ENCODE results near the gene ZCCHC2. TPM values are rescaled to one million over a fixed set of nuclear protein-coding genes. Genes with fewer than 3 reads are reported as not detected.

The ZCCHC2 gene
- total and polyA plus RNA-seq, 2 of the 13 experiments (the other 11 are each of a cell fraction or from before 2014, with no cell fraction given): 62.5 to 76.1 TPM

DNA sequence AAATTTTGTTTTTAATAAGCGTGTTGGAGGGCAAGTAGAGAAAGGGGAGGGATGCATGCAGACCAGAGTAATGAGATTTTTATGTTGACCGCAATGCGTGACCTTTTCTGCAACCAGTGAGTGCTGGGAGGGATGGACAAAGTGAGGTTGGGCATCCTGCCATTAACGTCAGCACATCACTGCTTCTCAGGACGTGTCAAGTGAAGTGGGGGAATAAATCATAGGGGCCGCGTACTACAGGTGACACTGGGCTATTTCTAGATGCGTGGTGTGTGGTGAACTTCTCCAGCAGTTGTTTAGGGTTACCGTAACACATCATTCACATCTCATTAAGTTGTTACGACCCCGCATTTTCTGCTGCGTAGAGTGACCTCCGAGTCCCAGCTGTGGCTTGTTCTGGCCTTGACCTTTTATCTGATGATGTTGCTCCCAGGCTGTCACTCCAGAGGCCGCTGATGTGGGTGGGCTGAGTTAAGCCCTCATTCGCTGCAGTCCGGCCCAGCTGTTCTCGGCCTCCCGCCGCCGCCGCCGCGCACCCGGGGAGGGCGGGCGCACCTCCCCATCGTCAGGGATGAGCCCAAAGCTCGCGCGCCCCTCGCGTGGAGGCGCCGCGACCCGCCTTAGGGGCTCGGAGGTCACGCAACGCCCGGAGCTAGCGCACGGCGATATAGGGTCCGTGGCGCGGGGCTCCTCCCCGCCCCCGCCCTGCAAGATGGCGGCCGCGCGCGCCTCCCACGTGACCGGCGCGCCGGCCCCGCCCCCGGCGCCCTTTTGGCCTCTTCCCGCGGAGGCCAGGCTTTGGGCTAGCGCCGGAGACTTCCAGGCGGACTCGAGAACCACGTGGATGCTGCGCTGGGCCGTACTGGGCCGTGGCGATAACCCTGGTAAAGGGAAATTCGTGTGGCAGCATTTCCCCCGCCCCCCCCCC is 3.5 kb downstream of the ZCCHC2 start (continued):
- TF ChIP-seq KAT7 (CRISPR knock-in tag; IDR thresholded peaks at IDR 0.05; ENCODE audit: borderline replicate concordance) (peak; percentile 61; the same call in 1 of the 2 replicates), ZFY (CRISPR knock-in tag; IDR thresholded peaks at IDR 0.05) (peak; percentile 74), RBAK (CRISPR knock-in tag; IDR thresholded peaks at IDR 0.05) (no peak), SALL1 (CRISPR knock-in tag; IDR thresholded peaks at IDR 0.05) (peak; percentile 82), FOXP1 (IDR thresholded peaks at IDR 0.05) (no peak), FOXP1 (CRISPR knock-in tag; IDR thresholded peaks at IDR 0.05) (peak; percentile 10; the same call in 1 of the 2 replicates), FOXC1 (CRISPR knock-in tag; IDR thresholded peaks at IDR 0.05; ENCODE audit: borderline replicate concordance) (peak; percentile 81; the same call in 1 of the 2 replicates), AHR (CRISPR knock-in tag; IDR thresholded peaks at IDR 0.05) (no peak), ZZZ3 (CRISPR knock-in tag; IDR thresholded peaks at IDR 0.05; ENCODE audit: borderline replicate concordance) (peak; percentile 73; the same call in 1 of the 2 replicates), ZNF501 (CRISPR knock-in tag; IDR thresholded peaks at IDR 0.05) (0 out of 2 replicates have a peak, but pooled peaks have one; percentile 31), ZNF260 (CRISPR knock-in tag; IDR thresholded peaks at IDR 0.05; ENCODE audit: borderline replicate concordance, low read depth) (no peak), HES4 (CRISPR knock-in tag; IDR thresholded peaks at IDR 0.05; ENCODE audit: borderline replicate concordance) (peak; percentile 68; the same call in 1 of the 2 replicates), NKX3-1 (CRISPR knock-in tag; IDR thresholded peaks at IDR 0.05) (peak; percentile 69), ELF3 (CRISPR knock-in tag; IDR thresholded peaks at IDR 0.05) (0 out of 2 replicates have a peak, but pooled peaks have one; percentile 12), MTF2 (CRISPR knock-in tag; IDR thresholded peaks at IDR 0.05; ENCODE audit: borderline replicate concordance) (no peak)
- TF ChIP-seq, protein P1, sequence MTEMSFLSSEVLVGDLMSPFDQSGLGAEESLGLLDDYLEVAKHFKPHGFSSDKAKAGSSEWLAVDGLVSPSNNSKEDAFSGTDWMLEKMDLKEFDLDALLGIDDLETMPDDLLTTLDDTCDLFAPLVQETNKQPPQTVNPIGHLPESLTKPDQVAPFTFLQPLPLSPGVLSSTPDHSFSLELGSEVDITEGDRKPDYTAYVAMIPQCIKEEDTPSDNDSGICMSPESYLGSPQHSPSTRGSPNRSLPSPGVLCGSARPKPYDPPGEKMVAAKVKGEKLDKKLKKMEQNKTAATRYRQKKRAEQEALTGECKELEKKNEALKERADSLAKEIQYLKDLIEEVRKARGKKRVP (CRISPR knock-in tag; IDR thresholded peaks at IDR 0.05): peak in 1 of 2 experiments; percentile 69; a peak in 2 of 4 replicates
- TF ChIP-seq, protein P2, sequence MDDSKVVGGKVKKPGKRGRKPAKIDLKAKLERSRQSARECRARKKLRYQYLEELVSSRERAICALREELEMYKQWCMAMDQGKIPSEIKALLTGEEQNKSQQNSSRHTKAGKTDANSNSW (CRISPR knock-in tag; IDR thresholded peaks at IDR 0.05; ENCODE audit: borderline replicate concordance): no peak
- TF ChIP-seq, protein P3, sequence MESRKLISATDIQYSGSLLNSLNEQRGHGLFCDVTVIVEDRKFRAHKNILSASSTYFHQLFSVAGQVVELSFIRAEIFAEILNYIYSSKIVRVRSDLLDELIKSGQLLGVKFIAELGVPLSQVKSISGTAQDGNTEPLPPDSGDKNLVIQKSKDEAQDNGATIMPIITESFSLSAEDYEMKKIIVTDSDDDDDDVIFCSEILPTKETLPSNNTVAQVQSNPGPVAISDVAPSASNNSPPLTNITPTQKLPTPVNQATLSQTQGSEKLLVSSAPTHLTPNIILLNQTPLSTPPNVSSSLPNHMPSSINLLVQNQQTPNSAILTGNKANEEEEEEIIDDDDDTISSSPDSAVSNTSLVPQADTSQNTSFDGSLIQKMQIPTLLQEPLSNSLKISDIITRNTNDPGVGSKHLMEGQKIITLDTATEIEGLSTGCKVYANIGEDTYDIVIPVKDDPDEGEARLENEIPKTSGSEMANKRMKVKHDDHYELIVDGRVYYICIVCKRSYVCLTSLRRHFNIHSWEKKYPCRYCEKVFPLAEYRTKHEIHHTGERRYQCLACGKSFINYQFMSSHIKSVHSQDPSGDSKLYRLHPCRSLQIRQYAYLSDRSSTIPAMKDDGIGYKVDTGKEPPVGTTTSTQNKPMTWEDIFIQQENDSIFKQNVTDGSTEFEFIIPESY (CRISPR knock-in tag; IDR thresholded peaks at IDR 0.05): peak; percentile 40
- TF ChIP-seq, protein P4, sequence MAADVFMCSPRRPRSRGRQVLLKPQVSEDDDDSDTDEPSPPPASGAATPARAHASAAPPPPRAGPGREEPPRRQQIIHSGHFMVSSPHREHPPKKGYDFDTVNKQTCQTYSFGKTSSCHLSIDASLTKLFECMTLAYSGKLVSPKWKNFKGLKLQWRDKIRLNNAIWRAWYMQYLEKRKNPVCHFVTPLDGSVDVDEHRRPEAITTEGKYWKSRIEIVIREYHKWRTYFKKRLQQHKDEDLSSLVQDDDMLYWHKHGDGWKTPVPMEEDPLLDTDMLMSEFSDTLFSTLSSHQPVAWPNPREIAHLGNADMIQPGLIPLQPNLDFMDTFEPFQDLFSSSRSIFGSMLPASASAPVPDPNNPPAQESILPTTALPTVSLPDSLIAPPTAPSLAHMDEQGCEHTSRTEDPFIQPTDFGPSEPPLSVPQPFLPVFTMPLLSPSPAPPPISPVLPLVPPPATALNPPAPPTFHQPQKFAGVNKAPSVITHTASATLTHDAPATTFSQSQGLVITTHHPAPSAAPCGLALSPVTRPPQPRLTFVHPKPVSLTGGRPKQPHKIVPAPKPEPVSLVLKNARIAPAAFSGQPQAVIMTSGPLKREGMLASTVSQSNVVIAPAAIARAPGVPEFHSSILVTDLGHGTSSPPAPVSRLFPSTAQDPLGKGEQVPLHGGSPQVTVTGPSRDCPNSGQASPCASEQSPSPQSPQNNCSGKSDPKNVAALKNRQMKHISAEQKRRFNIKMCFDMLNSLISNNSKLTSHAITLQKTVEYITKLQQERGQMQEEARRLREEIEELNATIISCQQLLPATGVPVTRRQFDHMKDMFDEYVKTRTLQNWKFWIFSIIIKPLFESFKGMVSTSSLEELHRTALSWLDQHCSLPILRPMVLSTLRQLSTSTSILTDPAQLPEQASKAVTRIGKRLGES (CRISPR knock-in tag; IDR thresholded peaks at IDR 0.05; ENCODE audit: borderline replicate concordance): peak; percentile 66; the same call in 1 of the 2 replicates
- TF ChIP-seq, protein P5, sequence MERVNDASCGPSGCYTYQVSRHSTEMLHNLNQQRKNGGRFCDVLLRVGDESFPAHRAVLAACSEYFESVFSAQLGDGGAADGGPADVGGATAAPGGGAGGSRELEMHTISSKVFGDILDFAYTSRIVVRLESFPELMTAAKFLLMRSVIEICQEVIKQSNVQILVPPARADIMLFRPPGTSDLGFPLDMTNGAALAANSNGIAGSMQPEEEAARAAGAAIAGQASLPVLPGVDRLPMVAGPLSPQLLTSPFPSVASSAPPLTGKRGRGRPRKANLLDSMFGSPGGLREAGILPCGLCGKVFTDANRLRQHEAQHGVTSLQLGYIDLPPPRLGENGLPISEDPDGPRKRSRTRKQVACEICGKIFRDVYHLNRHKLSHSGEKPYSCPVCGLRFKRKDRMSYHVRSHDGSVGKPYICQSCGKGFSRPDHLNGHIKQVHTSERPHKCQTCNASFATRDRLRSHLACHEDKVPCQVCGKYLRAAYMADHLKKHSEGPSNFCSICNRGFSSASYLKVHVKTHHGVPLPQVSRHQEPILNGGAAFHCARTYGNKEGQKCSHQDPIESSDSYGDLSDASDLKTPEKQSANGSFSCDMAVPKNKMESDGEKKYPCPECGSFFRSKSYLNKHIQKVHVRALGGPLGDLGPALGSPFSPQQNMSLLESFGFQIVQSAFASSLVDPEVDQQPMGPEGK (CRISPR knock-in tag; IDR thresholded peaks at IDR 0.05): peak; percentile 73
